Smooth muscle cell (in vitro differentiated cells): ENCODE data around the gene CTIF. TPM values are rescaled to one million over a fixed set of nuclear protein-coding genes. Genes with fewer than 3 reads are reported as not detected.

ENCODE experiments used
- DNase-seq: peaks from one replicate; lab custom pipeline; 2025; ENCODE audit not compliant: unreplicated experiment; lab: John Stamatoyannopoulos, UW
- H2AFZ ChIP-seq: fragments of 200-600 bp; sonication (generic); 2 replicates; pipeline ENCODE4 v1.6.0; 2016; ENCODE audit warnings: antibody characterized with exemption, low read depth, mild to moderate bottlenecking
- H3F3A ChIP-seq: fragments of 200-600 bp; sonication (generic); 2 replicates; pipeline ENCODE4 v1.6.0; 2017; ENCODE audit warnings: antibody characterized with exemption, low read depth
- H3K27ac ChIP-seq: fragments of 200-600 bp; sonication (generic); 2 replicates; pipeline ENCODE4 v1.5.1; 2016; ENCODE audit warnings: low read depth, mild to moderate bottlenecking
- H3K27me3 ChIP-seq: fragments of 200-600 bp; sonication (generic); 2 replicates; pipeline ENCODE4 v1.6.1; 2016; ENCODE audit warnings: low read depth, mild to moderate bottlenecking
- H3K36me3 ChIP-seq: fragments of 200-600 bp; sonication (generic); 2 replicates; pipeline ENCODE4 v1.5.1; 2016; ENCODE audit warnings: low read depth
- H3K4me1 ChIP-seq: fragments of 200-600 bp; sonication (generic); 2 replicates; pipeline ENCODE4 v1.5.1; 2016; ENCODE audit warnings: low read depth
- H3K4me2 ChIP-seq: fragments of 200-600 bp; sonication (generic); 2 replicates; pipeline ENCODE4 v1.6.0; 2016; ENCODE audit warnings: mild to moderate bottlenecking
- H3K4me3 ChIP-seq: fragments of 200-600 bp; sonication (generic); 2 replicates; pipeline ENCODE4 v1.5.1; 2016; ENCODE audit warnings: mild to moderate bottlenecking
- H3K79me2 ChIP-seq: fragments of 200-600 bp; sonication (generic); 2 replicates; pipeline ENCODE4 v1.6.0; 2016; ENCODE audit warnings: low read depth, mild to moderate bottlenecking
- H3K9ac ChIP-seq: fragments of 200-600 bp; sonication (generic); 2 replicates; pipeline ENCODE4 v1.6.0; 2016; ENCODE audit warnings: low read depth
- H3K9me3 ChIP-seq: fragments of 200-600 bp; sonication (generic); replicated peaks from 2 replicates; pipeline ENCODE4 v1.5.1; 2016; ENCODE audit warnings: low read depth
- H4K20me1 ChIP-seq: fragments of 200-600 bp; sonication (generic); 2 replicates; pipeline ENCODE4 v1.6.0; 2016; ENCODE audit warnings: low read depth
- WGBS: methylation state at CpG from one replicate; pipeline ENCODE4 v1.1.7; 2016; ENCODE audit warnings: low lambda C conversion rate; 5-methylcytosine and 5-hydroxymethylcytosine counted together
- polyA plus RNA-seq: library from polyadenylated mRNA; unstranded; fragments of >200 nt; fragmentation: Nextera tagmentation; extraction: Ambion mirVana; gene quantifications from 2 replicates; pipeline ENCODE4 v1.2.1, GENCODE V29; 2016
- total RNA-seq: library from RNA; depleted of rRNA; stranded (reverse); fragments of >200 nt; gene quantifications from 2 replicates; pipeline ENCODE4 v1.2.3, GENCODE V29; 2014
- TF ChIP-seq, protein P1 (sequence below): fragments of 200-600 bp; sonication (generic); IDR thresholded peaks from 2 replicates; pipeline ENCODE4 v1.5.1; 2017; ENCODE audit warnings: borderline replicate concordance, mild to moderate bottlenecking, antibody characterized with exemption; ENCODE audit not compliant: insufficient read depth, poor library complexity, severe bottlenecking

The CTIF gene
- total and polyA plus RNA-seq, 2 experiments from 2014 or later, result 22.2 to 25.3 TPM

DNA sequence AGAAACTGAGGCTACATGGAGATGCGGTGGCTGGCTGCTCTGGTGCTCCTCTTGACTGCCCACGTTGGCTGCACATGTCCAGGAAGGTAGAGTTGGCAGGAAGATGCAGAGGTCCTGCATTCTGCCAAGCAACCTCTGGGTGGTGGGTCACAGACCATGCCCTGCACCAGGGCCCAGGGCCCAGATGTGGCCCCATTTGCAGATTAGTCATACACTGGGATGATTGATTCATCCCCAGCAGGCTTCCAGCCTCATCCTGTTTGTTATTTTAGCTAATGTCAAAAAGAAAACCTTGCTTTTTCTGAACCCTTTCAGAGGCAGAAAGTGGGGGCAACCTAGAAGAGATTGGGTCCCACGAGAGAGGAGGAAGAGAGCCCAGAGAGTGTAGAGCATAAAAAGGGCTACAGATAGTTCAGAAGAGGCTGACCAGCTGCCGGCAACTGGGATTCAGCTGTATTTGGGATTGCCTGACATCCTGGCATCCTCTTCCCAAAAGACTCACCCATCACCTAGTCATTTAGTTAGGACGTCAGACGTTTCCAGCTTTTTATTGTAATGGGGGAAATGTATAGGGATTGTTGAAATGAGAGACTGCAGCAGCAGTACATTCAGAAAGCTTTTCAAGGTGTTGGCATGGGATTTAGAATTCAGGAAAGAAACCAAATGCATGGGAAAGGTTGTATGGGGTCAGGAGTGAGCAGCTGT lies 101.9 kb downstream of the CTIF start:
- Histone ChIP-seq H3K79me2 (peaks cover 3% of the 10 kb centered on the region), H4K20me1 (peaks cover 87% of the 10 kb centered on the region), H3K36me3 (no peaks in the 10 kb centered on the region), H3K4me2 (no peak overlapping the region), H3K27ac (no peak overlapping the region), H3K27me3 (no peaks in the 10 kb centered on the region), H3K4me3 (no peak overlapping the region), H2AFZ (no peak overlapping the region), H3F3A (no peaks in the 10 kb centered on the region), H3K9ac (no peak overlapping the region), H3K9me3 (no peaks in the 10 kb centered on the region), H3K4me1 (no peaks in the 10 kb centered on the region)
- TF ChIP-seq, protein P1, sequence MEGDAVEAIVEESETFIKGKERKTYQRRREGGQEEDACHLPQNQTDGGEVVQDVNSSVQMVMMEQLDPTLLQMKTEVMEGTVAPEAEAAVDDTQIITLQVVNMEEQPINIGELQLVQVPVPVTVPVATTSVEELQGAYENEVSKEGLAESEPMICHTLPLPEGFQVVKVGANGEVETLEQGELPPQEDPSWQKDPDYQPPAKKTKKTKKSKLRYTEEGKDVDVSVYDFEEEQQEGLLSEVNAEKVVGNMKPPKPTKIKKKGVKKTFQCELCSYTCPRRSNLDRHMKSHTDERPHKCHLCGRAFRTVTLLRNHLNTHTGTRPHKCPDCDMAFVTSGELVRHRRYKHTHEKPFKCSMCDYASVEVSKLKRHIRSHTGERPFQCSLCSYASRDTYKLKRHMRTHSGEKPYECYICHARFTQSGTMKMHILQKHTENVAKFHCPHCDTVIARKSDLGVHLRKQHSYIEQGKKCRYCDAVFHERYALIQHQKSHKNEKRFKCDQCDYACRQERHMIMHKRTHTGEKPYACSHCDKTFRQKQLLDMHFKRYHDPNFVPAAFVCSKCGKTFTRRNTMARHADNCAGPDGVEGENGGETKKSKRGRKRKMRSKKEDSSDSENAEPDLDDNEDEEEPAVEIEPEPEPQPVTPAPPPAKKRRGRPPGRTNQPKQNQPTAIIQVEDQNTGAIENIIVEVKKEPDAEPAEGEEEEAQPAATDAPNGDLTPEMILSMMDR, result no peak
- 96% methylated on average over 6 of the region's 6 CpGs for WGBS
- DNase-seq, result no peak

GRCh38 chr18:48641981-48642380 lies 103.2 kb downstream of the CTIF start:
- 76% methylated on average over 4 of the region's 4 CpGs for WGBS
- Histone ChIP-seq H3K79me2 (peaks cover 3% of the 10 kb centered on the region), H3K36me3 (no peaks in the 10 kb centered on the region), H3K4me2 (no peak overlapping the region), H3K4me1 (no peaks in the 10 kb centered on the region), H3K9me3 (no peaks in the 10 kb centered on the region), H3K4me3 (no peak overlapping the region), H4K20me1 (peaks cover 85% of the 10 kb centered on the region), H3F3A (no peaks in the 10 kb centered on the region), H3K9ac (no peak overlapping the region), H2AFZ (no peak overlapping the region), H3K27me3 (no peaks in the 10 kb centered on the region), H3K27ac (no peak overlapping the region)
- DNase-seq, result no peak
- TF ChIP-seq, protein P1, result no peak

DNA sequence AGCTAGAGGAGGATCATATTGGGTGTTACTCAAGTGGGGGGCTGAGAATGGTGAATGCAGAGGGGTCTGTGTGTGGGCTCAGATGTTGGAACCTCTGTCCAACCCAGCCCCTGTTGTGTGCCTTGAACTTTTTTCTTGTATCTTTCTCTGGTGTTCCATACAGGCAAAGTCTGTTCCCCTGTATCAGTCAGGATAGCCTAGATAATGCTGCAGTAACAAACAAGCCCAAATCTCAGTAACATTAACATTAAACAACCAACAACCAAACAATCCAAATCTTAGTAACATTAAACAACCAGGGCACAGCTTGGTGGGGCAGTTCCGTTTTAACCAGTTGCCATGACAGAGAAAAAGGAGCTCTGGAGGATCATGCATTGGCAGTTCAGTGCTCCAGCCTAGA lies 103.7 kb downstream of the CTIF start:
- Histone ChIP-seq H3K79me2 (peaks cover 3% of the 10 kb centered on the region), H3K4me2 (no peak overlapping the region), H2AFZ (no peak overlapping the region), H3K4me1 (no peaks in the 10 kb centered on the region), H3K27ac (no peak overlapping the region), H3K36me3 (no peaks in the 10 kb centered on the region), H3K9ac (no peak overlapping the region), H4K20me1 (peaks cover 85% of the 10 kb centered on the region), H3K27me3 (no peaks in the 10 kb centered on the region), H3K9me3 (no peaks in the 10 kb centered on the region), H3F3A (no peaks in the 10 kb centered on the region), H3K4me3 (no peak overlapping the region)
- 100% methylated on average over 1 of the region's 1 CpG for WGBS
- no peak for DNase-seq
- TF ChIP-seq, protein P1, result no peak

DNA sequence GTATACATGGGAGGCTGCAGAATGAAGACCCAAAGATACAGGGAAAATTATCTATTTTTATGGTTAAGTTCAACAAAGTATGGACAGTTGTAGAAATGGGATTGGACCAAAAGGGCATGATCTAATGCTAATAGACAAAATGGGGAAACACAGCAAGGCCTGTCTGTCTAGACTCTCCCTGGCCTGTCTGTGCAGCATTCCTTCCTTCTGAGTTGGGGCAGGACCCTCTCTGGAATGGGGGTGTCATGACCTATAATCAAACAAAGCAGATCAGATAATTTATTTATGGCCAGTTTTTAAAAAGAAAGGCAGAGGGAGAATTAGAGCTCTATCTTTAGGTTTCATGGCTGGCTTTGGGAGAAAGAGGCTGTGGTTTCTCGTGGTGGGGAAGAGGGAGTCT lies 104.4 kb downstream of the CTIF start:
- no peak overlapping the region for H2AFZ ChIP-seq
- TF ChIP-seq, protein P1, result no peak
- no peaks in the 10 kb centered on the region for H3K9me3 ChIP-seq
- H3K4me3 ChIP-seq, result no peak overlapping the region
- peaks cover 84% of the 10 kb centered on the region for H4K20me1 ChIP-seq
- 96% methylated on average over 1 of the region's 1 CpG for WGBS
- no peak overlapping the region for H3K9ac ChIP-seq
- H3K27ac ChIP-seq, result no peak overlapping the region
- no peak overlapping the region for H3K4me2 ChIP-seq
- no peaks in the 10 kb centered on the region for H3K4me1 ChIP-seq
- DNase-seq, result no peak
- H3K36me3 ChIP-seq, result no peaks in the 10 kb centered on the region
- H3K79me2 ChIP-seq, result peaks cover 3% of the 10 kb centered on the region
- H3K27me3 ChIP-seq, result no peaks in the 10 kb centered on the region
- H3F3A ChIP-seq, result no peaks in the 10 kb centered on the region
